Measurements from ENCODE around the gene KCNK5.

KCNK5 gene

DNA sequence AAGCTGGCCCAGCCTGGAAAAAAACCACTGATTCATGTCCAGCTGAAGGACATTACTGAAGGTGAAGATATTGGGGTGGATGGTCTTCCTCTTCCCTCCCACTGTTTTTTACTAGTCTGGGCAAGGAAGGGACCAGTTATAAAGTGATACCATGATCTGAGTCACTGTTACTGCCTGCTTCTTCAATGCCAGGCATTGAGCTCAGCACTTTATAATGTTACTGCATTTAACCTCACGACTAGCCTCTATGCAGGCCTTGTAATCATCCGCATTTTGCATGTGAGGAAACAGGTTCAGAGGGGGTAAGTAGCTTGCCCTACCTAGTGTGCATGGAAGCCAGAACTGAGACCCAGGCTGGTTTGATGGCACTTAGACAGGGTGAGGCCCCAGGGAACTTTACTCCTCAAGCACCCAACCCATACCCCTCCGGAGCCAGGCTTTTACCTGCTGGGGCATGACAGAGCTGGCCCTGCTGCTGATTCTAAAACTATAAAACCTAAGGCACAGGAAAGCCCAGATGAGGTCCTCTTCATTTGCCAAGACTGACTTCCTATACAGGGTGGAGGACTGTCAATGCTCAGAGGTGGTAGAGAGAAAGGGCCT lies 11.0 kb upstream of the KCNK5 start:
- DNase-seq (ENCODE audit: low read depth in 3 of 3) = no peak

DNA sequence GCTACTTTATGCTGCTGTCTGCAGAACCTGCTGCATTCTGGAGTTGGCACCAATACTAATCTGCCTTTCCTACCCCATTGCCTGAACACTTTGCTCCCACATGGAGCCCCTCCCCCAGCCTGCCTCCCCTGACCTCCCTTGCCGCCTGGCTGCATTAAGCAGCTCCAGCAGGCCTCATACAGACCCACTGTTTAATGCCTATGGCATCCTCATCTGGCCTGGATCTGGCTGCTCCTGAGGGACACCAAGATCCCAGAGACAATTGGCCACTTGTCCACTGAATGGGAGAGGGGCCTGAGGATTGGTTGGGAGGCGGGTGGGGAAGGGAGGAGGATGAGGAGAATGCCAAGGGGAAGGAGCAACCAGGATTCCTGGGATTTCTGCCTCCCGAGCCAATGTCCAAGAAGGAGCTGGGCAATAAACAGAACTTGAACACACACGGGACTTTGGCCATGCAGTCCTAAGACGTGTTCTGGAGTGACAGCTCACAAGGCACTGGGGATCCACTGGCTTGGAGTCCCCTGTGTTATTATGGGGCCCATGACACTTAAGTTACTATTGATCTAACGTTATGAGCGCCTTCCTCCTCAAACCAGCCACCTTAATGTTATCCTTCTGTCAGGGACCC lies 10.4 kb upstream of the KCNK5 start:
- no peak for DNase-seq (ENCODE audit: low read depth in 3 of 3)

- DNase-seq (ENCODE audit: low read depth in 3 of 3) = no peak
Measured at GRCh38 chr6:39236742-39237141, 7.5 kb upstream of the KCNK5 start.

DNA sequence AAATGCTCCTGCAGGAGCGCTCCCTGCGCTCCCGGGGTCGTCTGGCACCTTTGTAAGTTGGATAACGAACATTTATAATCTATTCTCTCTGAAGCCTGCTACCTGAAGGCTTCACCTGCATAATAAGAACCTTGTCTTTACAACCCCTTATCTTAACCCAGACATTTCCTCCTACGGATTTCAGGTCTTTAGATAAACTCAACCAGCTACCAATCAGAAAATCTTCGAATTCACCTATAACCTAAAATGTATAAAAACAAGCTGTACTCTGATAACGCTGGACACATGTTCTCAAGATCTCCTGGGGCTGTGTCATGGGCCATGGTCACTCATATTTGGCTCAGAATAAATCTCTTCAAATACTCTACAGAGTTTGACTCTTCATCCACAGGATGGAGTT lies 4.1 kb upstream of the KCNK5 start:
- no peak for DNase-seq (ENCODE audit: low read depth in 3 of 3)

- DNase-seq (ENCODE audit: low read depth in 3 of 3) = no peak
Measured at GRCh38 chr6:39231521-39232243, 2.4 kb upstream of the KCNK5 start.

- DNase-seq (ENCODE audit: low read depth in 3 of 3) = no peak
Measured at GRCh38 chr6:39230654-39231035, 1.4 kb upstream of the KCNK5 start.

DNA sequence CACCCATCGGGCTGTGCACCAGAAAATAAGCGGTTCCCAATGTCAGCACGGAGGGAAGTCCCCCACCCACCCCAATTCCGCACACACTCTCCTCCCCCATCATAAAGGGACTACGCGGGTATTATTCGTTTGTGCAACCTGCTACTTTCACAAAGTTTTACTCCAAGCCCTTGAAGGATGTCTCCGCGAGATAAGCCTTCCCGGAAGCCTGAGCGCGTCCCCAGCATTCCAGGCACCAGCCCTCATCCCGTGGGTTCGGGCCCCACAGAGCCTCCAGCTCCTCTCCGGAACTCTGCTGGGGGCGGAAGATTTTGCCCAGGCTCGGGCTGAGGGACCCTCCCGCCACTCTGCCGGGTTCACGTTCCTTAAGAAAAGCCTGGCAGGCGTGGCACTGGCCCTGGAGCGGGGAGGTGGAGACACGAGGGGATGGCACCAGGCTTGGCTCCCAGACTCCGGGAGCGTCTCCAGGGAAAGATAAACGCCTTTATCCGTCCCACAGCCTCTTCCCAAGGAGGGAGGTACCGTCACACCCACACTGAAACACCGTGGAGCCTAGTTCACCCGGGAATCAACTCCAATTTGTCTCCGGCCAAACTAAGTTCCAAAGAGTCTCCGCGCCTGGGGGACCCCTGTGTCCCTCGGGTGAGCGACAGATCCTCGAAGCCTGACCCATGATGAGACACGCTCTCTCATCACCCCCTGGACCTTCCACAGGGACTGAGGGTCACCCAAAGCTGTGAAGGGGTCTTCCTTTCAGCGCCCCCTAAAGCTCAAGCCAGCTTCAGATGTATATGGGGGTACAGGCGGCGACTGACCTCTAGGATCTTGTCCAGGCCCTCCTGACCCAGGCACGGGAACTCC lies 934 bp downstream of the KCNK5 start:
- peak; percentile 22 to 39 (median 37) for DNase-seq (ENCODE audit: low read depth in 3 of 3)

DNA sequence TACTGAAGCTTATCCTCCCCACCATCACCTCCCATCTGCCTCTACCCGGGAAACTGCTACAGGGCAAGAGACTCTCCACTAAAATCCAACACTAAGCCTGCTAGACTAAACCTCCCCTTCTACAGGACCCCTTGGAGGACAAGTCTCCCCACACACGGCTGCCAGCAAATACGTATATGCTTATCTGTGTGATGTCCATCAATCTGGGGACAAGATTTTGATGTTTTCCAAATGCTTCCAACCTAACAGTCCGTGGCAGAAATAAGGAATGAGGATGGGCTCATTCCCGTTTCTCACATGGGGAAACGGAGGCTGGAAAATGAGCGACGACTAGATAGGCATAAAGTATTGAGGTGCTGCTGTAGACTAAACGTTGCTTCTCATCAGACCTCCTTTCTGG lies 1.8 kb downstream of the KCNK5 start:
- no peak for DNase-seq (ENCODE audit: low read depth in 3 of 3)

GRCh38 chr6:39226639-39227329 lies 2.5 kb downstream of the KCNK5 start:
- DNase-seq (ENCODE audit: low read depth in 3 of 3) = no peak

DNA sequence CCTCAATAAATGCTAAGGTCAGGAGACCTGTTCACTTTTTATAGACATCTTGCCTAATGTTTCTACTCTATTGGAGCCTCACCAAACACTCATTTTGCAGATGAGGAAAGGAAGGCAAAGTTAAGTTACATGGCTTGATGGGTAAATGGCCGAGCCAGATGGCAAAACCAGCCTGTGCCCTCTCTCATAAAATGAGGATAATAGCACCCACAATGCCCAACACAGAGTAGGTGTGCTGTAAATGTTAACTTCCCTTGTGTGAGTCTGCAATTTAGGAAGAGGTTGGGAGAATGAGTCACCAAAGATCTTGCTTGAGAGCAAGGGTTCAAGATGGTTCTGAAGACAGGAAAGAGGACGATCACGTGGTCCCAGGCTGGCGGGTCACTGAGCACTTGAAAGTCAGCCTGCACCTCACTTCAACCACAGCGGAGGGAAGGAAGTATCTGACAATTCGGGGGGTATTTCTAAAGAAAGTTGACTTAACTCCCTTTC lies 3.3 kb downstream of the KCNK5 start:
- DNase-seq (ENCODE audit: low read depth in 3 of 3) = peak in 2 of 3 experiments; percentile 21 to 22

GRCh38 chr6:39225543-39225942 lies 3.7 kb downstream of the KCNK5 start:
- no peak for DNase-seq (ENCODE audit: low read depth in 3 of 3)

DNA sequence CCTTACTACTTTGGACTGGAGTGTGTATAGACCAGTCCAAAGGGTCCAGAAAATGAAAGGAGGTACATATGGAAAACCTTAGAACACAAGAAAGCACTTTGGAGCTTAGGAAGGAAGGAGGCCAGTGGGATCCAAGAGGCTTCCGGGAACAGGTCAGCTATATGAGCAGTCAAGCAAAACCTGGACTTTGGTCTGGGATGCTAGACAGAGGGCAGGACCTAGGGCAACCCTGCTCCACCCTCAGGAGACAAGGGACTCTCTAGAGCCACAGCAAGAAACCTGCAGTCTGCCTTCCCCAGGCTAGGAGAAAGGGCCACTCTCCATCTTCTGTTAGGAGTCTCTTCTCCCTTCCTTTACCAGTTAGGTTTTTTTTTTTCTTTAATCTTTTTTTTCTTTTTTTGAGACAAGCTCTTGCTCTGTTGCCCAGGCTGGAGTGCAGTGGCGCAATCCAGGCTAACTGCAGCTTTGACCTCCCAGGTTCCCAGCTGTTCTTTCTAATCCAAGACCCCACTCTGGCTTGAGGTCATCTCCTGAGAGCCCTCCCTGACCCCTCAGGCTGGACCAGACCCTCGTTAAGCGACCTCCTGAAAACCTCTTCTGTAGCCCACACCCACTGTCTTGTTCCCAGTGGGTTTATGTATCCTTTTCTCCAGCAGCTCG lies 4.6 kb downstream of the KCNK5 start:
- no peak for DNase-seq (ENCODE audit: low read depth in 3 of 3)

- DNase-seq (ENCODE audit: low read depth in 3 of 3) = no peak
Measured at GRCh38 chr6:39224011-39224410, 5.3 kb downstream of the KCNK5 start.

DNA sequence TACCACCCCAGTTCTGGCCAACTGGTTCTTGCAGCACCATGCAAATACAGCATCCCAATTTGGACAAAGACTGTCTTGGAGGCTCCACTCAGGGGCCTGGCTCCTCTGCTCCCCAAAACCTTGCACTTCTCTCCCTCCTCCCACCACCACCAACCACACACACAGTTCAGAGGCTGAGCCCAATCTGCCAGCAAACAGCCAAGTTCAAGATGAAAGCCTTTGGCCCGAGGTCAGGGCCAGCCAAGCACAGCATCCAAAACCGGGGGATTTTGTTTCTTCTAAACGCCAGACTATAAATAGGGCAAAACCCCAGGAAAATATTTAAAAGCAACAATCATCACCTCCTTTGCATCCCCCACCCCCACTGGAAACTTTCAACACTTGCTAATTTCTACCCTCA lies 5.7 kb downstream of the KCNK5 start:
- no peak for DNase-seq (ENCODE audit: low read depth in 3 of 3)

DNA sequence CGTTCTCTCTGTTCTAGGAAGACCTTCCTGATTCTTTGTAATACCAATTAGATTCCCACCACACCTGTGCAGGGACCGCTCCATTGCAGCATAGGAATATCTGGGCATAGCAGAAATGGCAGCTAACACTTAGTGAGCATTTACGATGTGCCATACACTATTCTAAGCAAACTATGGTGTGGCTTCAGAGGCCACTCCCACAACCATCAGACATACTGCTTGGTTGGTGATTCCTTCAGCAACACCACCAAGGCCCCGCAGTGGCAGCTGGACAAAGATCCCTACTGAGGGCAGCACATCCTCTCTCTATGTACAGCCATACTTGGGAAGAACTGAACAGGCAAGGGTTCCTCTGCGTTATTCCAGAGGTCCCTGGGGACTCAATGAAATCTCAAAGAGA lies 6.2 kb downstream of the KCNK5 start:
- DNase-seq (ENCODE audit: low read depth in 3 of 3) = no peak

DNA sequence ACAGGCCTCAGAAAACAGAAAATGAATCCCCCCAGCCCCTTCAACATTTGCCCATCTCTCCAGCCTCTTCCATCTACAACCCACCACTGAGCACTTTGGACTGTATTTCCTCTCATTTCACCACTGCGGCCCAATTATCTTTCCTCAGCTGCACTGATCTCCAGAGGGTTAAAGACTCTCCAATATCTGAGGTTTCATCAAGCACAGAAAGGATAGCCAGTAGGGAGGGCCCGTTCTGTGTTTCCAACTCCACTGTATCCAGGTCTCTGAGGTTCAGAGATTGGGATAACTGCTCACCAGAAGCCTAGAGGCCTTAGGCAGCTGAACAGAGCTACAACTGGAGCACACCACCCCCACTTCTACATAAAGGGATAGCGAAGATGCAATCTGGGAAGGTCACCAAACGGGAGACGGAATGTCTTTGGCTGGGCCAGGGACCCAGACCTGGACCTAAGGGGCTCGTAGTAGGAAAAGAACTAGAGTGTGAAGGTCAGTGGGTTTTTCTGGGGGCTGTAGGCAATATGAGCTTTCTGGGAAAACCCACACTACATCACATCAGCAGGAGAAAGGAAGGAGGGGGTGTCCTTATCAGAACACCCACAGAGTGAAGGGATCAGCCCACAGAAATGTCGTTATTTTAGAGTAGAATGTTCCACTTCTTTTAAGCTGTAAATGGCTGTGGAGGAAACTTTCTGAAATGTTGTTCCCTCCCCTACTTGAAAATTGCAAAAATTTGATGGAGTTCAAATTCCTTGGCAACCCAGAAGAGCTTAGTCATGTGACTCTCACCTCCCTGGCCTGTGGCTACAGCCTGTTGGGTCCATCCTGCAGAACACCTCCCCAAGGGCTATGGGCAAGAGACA lies 7.3 kb downstream of the KCNK5 start:
- no peak for DNase-seq (ENCODE audit: low read depth in 3 of 3)

DNA sequence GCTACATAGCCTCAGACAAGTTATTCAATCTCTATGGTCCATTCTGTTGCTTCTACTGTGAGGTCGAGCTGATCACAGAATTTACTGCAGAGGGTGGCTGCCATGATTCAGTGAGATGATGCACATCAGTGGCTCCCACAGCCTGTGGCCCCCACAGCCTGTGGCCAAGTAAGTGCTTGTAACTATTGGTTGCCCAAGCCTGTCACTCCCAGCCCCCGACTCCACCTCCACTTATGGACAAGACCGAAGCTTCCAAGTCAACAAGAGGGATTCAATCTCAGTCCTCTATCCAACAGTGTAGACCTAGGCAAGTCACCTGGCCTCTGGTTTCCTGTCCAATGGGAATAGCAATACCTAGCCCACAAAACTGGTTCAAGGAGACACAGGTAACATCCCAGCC lies 8.2 kb downstream of the KCNK5 start:
- no peak for DNase-seq (ENCODE audit: low read depth in 3 of 3)

DNA sequence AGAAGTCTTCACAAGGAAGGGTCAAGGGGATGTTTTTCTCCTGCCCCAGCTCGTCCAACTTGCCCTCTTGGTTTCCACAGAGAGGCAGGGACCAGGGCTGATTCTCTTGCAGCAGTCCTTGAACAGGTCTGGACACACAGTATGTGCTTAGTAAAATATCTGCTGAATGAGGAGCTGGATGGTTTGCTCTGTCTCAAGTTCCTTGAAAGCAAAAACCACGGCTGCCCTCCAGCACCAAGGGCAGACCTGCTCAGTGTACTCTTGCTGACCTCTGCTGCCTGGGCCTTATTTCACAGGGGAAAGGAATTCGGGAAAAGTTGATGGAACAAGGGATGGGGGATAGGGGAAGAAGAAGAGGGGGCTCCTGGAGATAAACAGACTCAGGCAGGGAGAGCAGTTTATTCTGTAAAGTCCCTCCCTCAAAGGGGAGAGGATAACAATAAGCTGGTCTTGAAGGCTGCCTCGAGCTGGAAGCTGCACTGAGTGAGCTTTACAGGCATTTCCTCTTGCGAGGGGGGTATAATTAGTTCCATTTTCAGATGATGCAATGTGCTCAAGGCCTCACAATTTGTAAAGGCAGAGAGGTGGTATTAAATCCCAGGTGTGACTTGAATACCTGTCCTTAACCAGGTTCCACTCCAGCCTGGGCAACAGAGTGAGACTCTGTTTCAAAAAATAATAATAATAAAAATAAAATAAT lies 10.3 kb downstream of the KCNK5 start:
- DNase-seq (ENCODE audit: low read depth in 3 of 3) = no peak

DNA sequence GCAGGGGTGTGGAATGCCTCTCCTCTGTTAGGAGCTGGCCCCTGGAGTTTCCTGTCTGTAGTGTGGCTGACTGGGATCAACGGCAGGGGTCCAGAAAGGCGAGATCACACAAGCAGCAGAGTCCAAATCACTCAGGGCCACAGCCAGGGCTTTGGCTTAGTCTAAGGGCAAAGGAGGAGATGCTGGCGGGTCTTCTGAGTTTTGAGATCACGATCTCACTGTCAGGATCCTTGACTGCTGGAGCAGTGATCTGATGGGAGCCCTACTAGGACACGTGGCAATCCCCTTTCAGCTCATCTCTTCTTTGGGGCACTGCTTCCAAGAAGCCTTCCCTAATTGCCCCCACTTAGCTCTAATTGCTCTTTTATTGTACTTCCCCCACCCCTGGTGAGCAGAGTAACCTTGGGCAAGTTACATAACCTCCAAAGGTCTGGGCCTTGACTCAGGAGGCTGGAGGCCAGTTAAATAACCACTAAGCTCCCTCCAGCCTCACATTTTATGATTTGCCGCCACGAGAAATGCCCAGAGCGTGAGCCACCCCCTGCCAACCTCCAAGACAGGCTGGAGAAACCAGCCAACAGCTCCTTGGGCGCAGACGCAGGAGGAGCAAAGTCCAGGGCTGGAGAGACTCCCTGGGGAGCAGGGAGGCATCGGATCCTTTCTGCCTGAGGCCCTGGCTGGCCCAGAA lies 12.0 kb downstream of the KCNK5 start:
- DNase-seq (ENCODE audit: low read depth in 3 of 3) = no peak

Data from stimulated activated CD4-positive, alpha-beta T cell treated with anti-CD3 and anti-CD28 coated beads, TNF-alpha, amount 100 ng/mL, for 4 hours (primary cell).